Stimulated activated CD8-positive, alpha-beta memory T cell treated with anti-CD3 and anti-CD28 coated beads, Interleukin-7, amount 100 ng/mL, for 24 hours (primary cell): Measurements from ENCODE around the gene OSBPL3.

Experiments used
- DNase-seq: peaks from one replicate; pipeline ENCODE4 v3.0.0-alpha.2; 2020; ENCODE audit warnings: low read depth

The OSBPL3 gene

GRCh38 chr7:24980534-24981170 lies 674 bp upstream of the OSBPL3 start:
- no peak for DNase-seq

- peak; percentile 56 for DNase-seq
Observed at GRCh38 chr7:24979470-24979862, 512 bp downstream of the OSBPL3 start.

GRCh38 chr7:24978843-24979469 lies 1.0 kb downstream of the OSBPL3 start:
- DNase-seq: no peak

GRCh38 chr7:24975644-24976260 lies 4.2 kb downstream of the OSBPL3 start:
- no peak for DNase-seq

- no peak for DNase-seq
Observed at GRCh38 chr7:24975172-24975571, 4.8 kb downstream of the OSBPL3 start.

- no peak for DNase-seq
Observed at GRCh38 chr7:24974026-24974832, 5.7 kb downstream of the OSBPL3 start.

- DNase-seq: no peak
Observed at GRCh38 chr7:24972991-24973390, 7.0 kb downstream of the OSBPL3 start.

GRCh38 chr7:24972166-24972477 lies 7.9 kb downstream of the OSBPL3 start:
- no peak for DNase-seq

- DNase-seq: no peak
Observed at GRCh38 chr7:24971333-24972165, 8.4 kb downstream of the OSBPL3 start.

GRCh38 chr7:24970676-24971075 lies 9.3 kb downstream of the OSBPL3 start:
- DNase-seq: no peak

- no peak for DNase-seq
Observed at GRCh38 chr7:24968165-24968564, 11.8 kb downstream of the OSBPL3 start.

- DNase-seq: no peak
Observed at GRCh38 chr7:24967696-24968095, 12.3 kb downstream of the OSBPL3 start.

GRCh38 chr7:24966802-24967201 lies 13.2 kb downstream of the OSBPL3 start:
- DNase-seq: no peak

GRCh38 chr7:24965831-24966708 lies 13.9 kb downstream of the OSBPL3 start:
- no peak for DNase-seq

GRCh38 chr7:24964191-24964590 lies 15.8 kb downstream of the OSBPL3 start:
- DNase-seq: no peak

- no peak for DNase-seq
Observed at GRCh38 chr7:24963218-24963617, 16.8 kb downstream of the OSBPL3 start.

GRCh38 chr7:24962418-24962962 lies 17.5 kb downstream of the OSBPL3 start:
- no peak for DNase-seq

GRCh38 chr7:24959735-24960485 lies 20.1 kb downstream of the OSBPL3 start:
- DNase-seq: no peak

GRCh38 chr7:24958399-24958798 lies 21.6 kb downstream of the OSBPL3 start:
- DNase-seq: no peak

- DNase-seq: no peak
Observed at GRCh38 chr7:24956021-24956420, 24.0 kb downstream of the OSBPL3 start.
